ENCODE measurements around the gene NEB.
"Not testable (repeated sequence)": the region's sequence is repeated elsewhere in the genome, so short reads cannot be mapped to it uniquely, and the experiment has no call there.

- TF ChIP-seq, protein P1, sequence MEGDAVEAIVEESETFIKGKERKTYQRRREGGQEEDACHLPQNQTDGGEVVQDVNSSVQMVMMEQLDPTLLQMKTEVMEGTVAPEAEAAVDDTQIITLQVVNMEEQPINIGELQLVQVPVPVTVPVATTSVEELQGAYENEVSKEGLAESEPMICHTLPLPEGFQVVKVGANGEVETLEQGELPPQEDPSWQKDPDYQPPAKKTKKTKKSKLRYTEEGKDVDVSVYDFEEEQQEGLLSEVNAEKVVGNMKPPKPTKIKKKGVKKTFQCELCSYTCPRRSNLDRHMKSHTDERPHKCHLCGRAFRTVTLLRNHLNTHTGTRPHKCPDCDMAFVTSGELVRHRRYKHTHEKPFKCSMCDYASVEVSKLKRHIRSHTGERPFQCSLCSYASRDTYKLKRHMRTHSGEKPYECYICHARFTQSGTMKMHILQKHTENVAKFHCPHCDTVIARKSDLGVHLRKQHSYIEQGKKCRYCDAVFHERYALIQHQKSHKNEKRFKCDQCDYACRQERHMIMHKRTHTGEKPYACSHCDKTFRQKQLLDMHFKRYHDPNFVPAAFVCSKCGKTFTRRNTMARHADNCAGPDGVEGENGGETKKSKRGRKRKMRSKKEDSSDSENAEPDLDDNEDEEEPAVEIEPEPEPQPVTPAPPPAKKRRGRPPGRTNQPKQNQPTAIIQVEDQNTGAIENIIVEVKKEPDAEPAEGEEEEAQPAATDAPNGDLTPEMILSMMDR (IDR thresholded peaks at IDR 0.05; ENCODE audit: poor library complexity, severe bottlenecking), result not testable (repeated sequence)
- not testable (repeated sequence) for TF ChIP-seq TAF1 (IDR thresholded peaks at IDR 0.05; ENCODE audit: low read depth); RAD21 (conservative IDR thresholded peaks at IDR 0.05); POLR2AphosphoS5 (IDR thresholded peaks at IDR 0.05)
Measured at GRCh38 chr2:151557883-151558282, 176.4 kb downstream of the NEB start.
